GM21423 (cell line): ENCODE data around the gene SPTY2D1.
"Not testable (repeated sequence)": the region's sequence is repeated elsewhere in the genome, so short reads cannot be mapped to it uniquely, and the experiment has no call there.

Experiments
- ATAC-seq: cut with Tn5 transposase; IDR thresholded peaks from one replicate; pipeline ENCODE4 v1.9.1; 2021; ENCODE audit warnings: mild to moderate bottlenecking, moderate library complexity; ENCODE audit not compliant: unreplicated experiment

Gene SPTY2D1

DNA sequence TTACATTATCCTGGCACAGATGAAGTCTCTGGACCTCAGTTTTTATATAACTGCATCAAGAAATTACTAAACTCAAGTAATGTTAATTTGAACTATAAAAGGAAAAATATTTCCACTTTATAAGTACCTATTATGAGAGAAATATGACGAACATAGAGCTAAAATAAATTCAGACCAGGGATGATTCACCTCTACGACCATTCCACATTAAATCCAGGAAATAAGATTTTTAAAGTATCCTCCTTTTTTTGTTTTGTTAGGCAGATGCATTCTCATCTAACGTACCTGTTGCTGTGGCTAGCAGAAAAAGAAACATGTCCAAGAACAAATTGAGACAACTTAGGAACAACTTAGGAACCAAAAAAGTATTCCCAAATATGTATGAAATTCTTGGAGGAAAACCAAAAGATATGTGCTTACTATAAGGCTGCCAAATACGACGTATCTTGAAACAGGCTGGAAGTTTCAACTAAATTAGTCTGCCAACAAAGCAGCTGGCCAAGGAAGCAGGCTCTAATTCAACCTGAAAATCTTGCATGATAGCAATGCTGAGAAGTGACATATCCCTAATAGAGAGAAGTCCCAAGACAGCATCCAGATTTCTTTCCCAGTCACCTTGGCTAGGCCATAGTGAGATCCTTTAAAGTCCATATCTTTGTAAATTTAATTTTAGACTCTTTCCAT, 15.7 kb downstream of the SPTY2D1 start:
- ATAC-seq = no peak

- ATAC-seq = peak; percentile 45
Measured at GRCh38 chr11:18617688-18618341, 16.3 kb downstream of the SPTY2D1 start.

- ATAC-seq = peak; percentile 83
Measured at GRCh38 chr11:18615628-18616392, 18.3 kb downstream of the SPTY2D1 start.

DNA sequence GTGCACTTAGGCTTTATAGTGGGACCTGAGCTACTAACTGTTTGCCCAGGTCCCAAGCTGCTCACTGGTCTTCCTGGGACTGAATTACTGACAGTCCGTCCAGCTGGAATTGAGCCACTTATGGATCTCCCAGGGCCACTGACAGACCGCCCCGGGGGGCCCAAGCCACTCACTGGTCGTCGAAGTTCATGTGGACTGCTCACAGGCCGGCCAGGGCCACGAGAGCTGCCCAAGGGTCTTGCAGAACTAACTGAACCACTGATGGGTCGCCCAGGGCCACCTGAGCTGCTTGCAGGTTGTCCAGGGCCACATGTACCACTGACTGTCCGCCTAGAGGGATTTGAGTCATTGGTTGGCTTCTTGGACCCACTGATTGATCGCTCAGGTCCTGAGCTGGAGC, 19.5 kb downstream of the SPTY2D1 start:
- no peak for ATAC-seq

DNA sequence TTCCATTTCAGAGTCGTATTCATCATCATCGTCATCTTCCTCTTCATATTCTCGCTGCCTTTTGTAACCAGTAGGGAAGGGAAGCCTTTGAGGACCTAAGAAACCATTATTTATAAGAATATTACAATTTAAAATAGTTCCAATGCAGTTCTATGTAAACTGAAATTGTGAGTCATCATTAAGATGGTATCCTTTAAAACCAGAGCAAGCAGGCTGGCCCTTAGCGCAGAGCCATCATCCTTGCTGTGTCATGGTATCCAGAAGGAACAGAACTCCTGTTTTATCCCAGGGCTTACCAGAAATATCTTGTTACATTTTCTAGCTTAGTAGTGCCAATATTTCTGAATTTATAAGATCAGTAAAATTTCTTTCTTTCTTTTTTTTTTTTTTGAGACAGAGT, 21.7 kb downstream of the SPTY2D1 start:
- ATAC-seq = no peak

DNA sequence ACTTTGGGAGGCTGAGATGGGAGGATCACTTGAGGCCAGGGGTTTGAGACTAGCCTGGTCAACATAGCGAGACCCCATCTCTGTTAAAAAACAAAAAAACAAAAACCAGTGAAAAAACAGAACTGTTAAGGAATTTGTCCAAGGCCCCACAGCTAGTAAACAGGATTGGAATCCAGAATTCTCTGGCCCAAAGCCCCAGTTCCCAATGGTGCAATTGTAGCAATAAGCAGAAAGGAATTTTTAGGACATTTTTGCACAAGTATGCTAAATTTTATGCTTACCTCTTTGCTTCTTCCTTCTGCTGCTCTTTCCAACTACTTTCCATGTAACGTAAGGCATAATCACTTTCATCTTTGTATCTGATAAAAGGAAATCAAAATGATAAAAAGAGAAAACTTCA, 22.9 kb downstream of the SPTY2D1 start:
- ATAC-seq = no peak

GRCh38 chr11:18608376-18608775, 25.8 kb downstream of the SPTY2D1 start:
- ATAC-seq = no peak

GRCh38 chr11:18600915-18601569, 33.1 kb downstream of the SPTY2D1 start:
- ATAC-seq = no peak

DNA sequence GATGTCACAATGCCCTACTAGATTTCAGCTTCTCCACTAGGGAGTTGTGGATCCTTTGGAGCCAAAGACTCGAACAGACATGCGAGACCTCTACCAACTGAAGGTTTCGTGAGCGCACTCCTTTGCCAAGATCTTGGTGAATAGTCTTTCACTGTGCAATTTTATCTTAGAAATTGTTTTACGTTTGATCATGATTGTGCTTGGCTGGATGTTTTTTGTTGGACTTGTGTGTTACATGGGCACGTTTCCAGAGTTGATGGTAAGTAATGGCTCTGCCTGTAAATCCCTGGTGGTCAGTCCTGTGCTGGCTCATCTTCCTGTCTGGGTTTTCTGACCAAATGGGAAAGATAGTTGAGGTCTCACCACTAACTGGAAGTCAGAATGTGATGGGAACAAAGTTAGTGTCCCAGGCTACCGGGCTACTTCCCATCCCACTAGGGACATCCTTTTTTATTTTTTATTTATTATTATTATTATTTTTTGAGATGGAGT, 34.4 kb downstream of the SPTY2D1 start, which contains the start of gene MISFA:
MISFA (plus strand) TSS at position 51 of the 492 bp plus-strand sequence; CDS start at position 191, 140 bp downstream.
- ATAC-seq = no peak

DNA sequence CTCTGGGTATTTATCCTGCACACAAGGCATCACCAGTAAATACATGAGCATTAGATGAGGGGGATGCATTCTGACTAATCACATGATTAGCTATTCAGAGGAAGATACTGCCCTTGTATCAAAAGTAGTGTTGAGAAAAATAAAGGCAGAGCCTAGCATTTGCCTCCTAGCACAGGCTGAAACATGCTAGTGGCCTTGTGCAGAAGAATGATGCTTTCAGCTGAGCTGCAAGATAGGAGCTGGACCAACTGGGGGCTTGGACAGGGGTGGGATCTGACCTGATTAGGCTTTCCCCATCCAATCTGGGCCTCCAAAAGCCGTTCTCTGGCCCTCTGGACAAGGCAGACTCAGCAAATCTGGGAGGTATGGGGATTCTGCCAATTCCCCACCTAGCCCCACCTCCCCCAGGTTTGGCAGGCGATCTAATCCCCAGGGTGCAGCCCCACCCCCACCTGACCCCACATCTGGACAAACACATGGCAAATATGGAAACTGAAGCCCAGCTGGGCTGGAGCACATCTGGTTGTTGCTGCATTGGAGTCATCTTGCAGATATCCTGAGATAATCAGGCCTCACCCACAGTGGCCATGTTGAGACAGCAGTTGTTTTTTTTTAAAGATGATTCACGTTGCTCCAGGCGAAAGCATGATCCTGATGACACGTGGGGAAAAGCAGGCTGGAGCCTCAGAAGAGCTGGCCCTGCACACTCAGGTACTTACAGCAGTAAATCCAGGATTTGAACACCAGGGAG, 39.0 kb downstream of the SPTY2D1 start:
- ATAC-seq = no peak

GRCh38 chr11:18594088-18594487, 40.1 kb downstream of the SPTY2D1 start:
- ATAC-seq = not testable (repeated sequence)

GRCh38 chr11:18590571-18590970, 43.6 kb downstream of the SPTY2D1 start:
- ATAC-seq = no peak

- ATAC-seq = peak; percentile 59
Measured at GRCh38 chr11:18588297-18589252, 45.6 kb downstream of the SPTY2D1 start, which contains the start of gene UEVLD. Gene UEVLD (minus strand): TSS chr11:18588734. CDS start chr11:18588654, 80 bp downstream.

GRCh38 chr11:18581825-18582224, 52.3 kb downstream of the SPTY2D1 start:
- ATAC-seq = no peak

DNA sequence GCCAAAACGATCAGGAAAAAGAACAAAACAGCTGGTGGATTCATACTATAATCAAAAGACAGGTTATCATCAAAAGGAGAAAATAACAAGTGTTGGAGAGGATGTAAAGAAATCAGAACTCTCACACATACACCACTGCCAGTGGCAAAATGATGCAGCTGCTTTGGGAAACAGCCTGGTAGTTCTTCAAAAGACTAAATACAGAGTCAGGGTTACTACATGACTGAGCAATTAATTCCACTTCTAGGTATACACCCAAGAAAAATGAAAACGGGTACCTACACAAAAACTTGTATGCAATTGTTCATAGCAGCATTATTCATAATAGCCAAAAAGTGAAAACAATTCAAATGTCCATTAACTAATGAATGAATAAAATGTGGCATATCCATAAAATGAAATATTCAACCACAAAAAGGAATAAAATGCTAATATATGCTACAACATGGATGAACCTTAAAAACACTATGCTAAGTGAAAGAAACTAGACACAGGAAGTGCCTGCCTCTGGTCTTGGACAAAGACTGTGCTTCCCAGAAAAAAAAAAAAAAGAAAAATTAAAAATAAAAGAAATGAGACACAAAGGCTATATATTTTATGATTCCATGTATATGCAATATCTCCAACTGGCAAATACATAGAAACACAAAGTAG, 53.9 kb downstream of the SPTY2D1 start:
- ATAC-seq = no peak

DNA sequence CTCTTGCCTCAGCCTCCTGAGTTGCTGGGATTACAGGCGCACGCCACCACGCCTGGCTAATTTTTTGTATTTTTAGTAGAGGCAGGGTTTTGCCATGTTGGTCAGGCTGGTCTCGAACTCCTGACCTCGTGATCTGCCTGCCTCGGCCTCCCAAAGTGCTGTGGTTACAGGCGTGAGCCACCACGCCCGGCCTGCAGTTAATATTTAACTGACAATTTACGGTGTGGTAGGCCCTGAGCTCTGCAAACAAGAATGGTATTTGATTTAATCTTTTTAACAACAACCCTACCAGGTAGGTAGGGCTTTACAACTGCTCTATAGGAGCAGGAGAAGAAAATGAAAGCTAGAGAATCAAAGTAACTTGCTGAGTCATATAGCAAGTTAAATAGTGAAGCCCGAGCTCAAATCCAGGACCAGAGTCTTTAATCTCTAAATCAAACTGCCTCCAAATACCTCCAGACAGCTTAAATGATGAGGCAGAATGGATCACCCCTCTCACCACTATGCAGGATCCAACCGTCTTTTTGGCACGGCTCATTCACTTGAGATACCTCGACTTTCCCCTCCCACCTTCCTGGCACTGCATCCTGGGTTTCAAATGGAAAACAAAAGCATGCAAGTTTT, 55.1 kb downstream of the SPTY2D1 start:
- no peak for ATAC-seq

- no peak for ATAC-seq
Measured at GRCh38 chr11:18575361-18575760, 58.8 kb downstream of the SPTY2D1 start.

DNA sequence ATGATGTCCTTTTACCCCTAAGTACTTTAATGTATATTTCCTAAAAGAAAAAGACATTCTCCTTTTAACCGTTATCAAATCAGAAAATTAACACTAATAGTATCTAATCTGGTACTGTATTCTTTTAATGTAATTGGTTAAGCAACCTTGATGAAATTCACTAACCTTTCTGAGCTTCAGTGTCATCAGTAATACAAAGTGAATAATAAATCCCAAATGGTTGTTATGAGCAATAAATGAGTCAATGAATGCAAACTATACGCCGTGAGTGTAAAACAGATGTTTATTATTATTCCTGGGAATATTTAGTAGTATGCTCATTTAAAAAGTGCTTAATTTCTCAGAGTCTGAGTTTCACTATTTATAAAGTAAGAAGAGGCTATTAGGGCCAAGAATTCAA, 67.1 kb downstream of the SPTY2D1 start:
- no peak for ATAC-seq
